GM12865 (cell line): ENCODE results near the gene OR2A25.
"Not testable (repeated sequence)": the region's sequence is repeated elsewhere in the genome, so short reads cannot be mapped to it uniquely, and the experiment has no call there.

Experiments
- DNase-seq: peaks from one replicate; pipeline ENCODE4 v3.0.0; 2010; ENCODE audit warnings: low read depth
- H3K4me3 ChIP-seq: 2 replicates; pipeline ENCODE4 v1.5.1; 2011; ENCODE audit warnings: mild to moderate bottlenecking, low read depth, low read length, control low read depth
- CTCF ChIP-seq: IDR thresholded peaks from 2 replicates; pipeline ENCODE4 v1.5.1; 2011; ENCODE audit warnings: low read length, control low read depth, low read depth, inconsistent platforms; ENCODE audit not compliant: insufficient read depth; ENCODE audit errors: missing control alignments

Gene OR2A25

GRCh38 chr7:144036302-144036885 lies 33.2 kb upstream of the OR2A25 start:
- DNase-seq: no peak
- no peak for TF ChIP-seq CTCF
- H3K4me3 ChIP-seq: no peak overlapping the region

- H3K4me3 ChIP-seq: no peak overlapping the region
- no peak for TF ChIP-seq CTCF
- DNase-seq: no peak
Observed at GRCh38 chr7:144037414-144038035, 32.1 kb upstream of the OR2A25 start.

GRCh38 chr7:144038887-144039286 lies 30.7 kb upstream of the OR2A25 start:
- no peak overlapping the region for H3K4me3 ChIP-seq
- no peak for DNase-seq
- TF ChIP-seq CTCF: no peak

GRCh38 chr7:144048648-144049047 lies 21.0 kb upstream of the OR2A25 start, which contains the start of gene OR2A5:
Gene OR2A5 (plus strand): TSS chr7:144048948. CDS start chr7:144050402, 1,454 bp downstream.
- DNase-seq: no peak
- H3K4me3 ChIP-seq: no peak within 1 kb of the TSS
- no peak for TF ChIP-seq CTCF

GRCh38 chr7:144049491-144049890 lies 20.1 kb upstream of the OR2A25 start:
- no peak for DNase-seq
- H3K4me3 ChIP-seq: no peak overlapping the region
- TF ChIP-seq CTCF: no peak

- TF ChIP-seq CTCF: no peak
- no peak for DNase-seq
Observed at GRCh38 chr7:144050093-144050492, 19.5 kb upstream of the OR2A25 start.

GRCh38 chr7:144050884-144051283 lies 18.7 kb upstream of the OR2A25 start:
- DNase-seq, H3K4me3 ChIP-seq: not testable (repeated sequence)

More at GRCh38 chr7:144050093-144050492, 19.5 kb upstream of the OR2A25 start:
- no peak overlapping the region for H3K4me3 ChIP-seq
